DOHH2 (cell line): ENCODE measurements around the gene DUSP8.

ENCODE experiments used
- CTCF ChIP-seq: fragments of 200-600 bp; sonication (generic); IDR thresholded peaks from one replicate; pipeline ENCODE4 v1.5.1; 2014; ENCODE audit warnings: antibody characterized with exemption, mild to moderate bottlenecking, low read depth, low read length; ENCODE audit not compliant: poor library complexity, severe bottlenecking
- EZH2phosphoT487 ChIP-seq: fragments of 200-600 bp; sonication (generic); IDR thresholded peaks from 2 replicates; pipeline ENCODE4 v1.6.1; 2017; ENCODE audit warnings: borderline replicate concordance, mild to moderate bottlenecking, antibody characterized with exemption, low read length, moderate library complexity, mixed read lengths

GRCh38 chr11:1568441-1568911, 3.6 kb downstream of the DUSP8 start:
- TF ChIP-seq CTCF (no peak), EZH2phosphoT487 (no peak)
